ENCODE measurements around the gene DPP7.

Gene DPP7

GRCh38 chr9:137086531-137087408 lies 27.8 kb downstream of the DPP7 start, which contains the start of gene MAN1B1:
Gene MAN1B1 (plus strand): TSS chr9:137086985. CDS start chr9:137087000, 15 bp downstream.
- TF ChIP-seq CTCF (IDR thresholded peaks at IDR 0.05; ENCODE audit: low read depth, low read length), result no peak
- peak; percentile 99 for DNase-seq (ENCODE audit: low read depth, low spot score)
- peak within 1 kb of the TSS; percentile 82 for H3K4me3 ChIP-seq (ENCODE audit: low read depth, low read length)
- in situ Hi-C loops (cut with HindIII; ENCODE audit: low sequenced_read_pairs), result no loop called here

- in situ Hi-C loops (cut with HindIII; ENCODE audit: low sequenced_read_pairs), result no loop called here
- peak overlapping the region; percentile 82 for H3K4me3 ChIP-seq (ENCODE audit: low read depth, low read length)
- DNase-seq (ENCODE audit: low read depth, low spot score), result peak; percentile 28
- TF ChIP-seq CTCF (IDR thresholded peaks at IDR 0.05; ENCODE audit: low read depth, low read length), result no peak
Measured at GRCh38 chr9:137085920-137086530, 28.5 kb downstream of the DPP7 start.

DNA sequence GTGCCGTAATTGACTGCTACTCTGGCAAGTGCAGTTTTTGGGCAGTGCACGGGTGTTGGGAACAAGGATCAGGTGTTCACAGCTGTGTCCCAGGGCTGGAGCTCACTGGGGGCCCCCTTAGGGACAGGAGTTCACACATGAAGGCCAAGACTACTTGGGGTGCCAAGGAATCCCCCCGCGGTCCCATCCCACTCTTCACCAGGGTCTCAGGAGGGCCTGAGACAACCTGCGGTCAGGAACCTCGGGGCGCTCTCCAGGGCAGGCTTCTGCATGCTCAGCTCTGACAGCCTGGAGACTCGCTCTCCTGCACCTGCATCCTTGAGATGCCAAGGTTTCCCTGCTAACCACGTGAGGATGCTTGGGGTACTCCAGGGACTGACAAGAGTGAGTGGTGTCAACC lies 30.0 kb downstream of the DPP7 start:
- in situ Hi-C loops (cut with HindIII; ENCODE audit: low sequenced_read_pairs), result no loop called here
- DNase-seq (ENCODE audit: low read depth, low spot score), result no peak
- no peak overlapping the region for H3K4me3 ChIP-seq (ENCODE audit: low read depth, low read length)
- TF ChIP-seq CTCF (IDR thresholded peaks at IDR 0.05; ENCODE audit: low read depth, low read length), result no peak

GRCh38 chr9:137083394-137084004 lies 31.0 kb downstream of the DPP7 start:
- no peak overlapping the region for H3K4me3 ChIP-seq (ENCODE audit: low read depth, low read length)
- no peak for TF ChIP-seq CTCF (IDR thresholded peaks at IDR 0.05; ENCODE audit: low read depth, low read length)
- in situ Hi-C loops (cut with HindIII; ENCODE audit: low sequenced_read_pairs), result no loop called here
- peak; percentile 96 for DNase-seq (ENCODE audit: low read depth, low spot score)

GRCh38 chr9:137082925-137083290 lies 31.6 kb downstream of the DPP7 start:
- no peak overlapping the region for H3K4me3 ChIP-seq (ENCODE audit: low read depth, low read length)
- no peak for DNase-seq (ENCODE audit: low read depth, low spot score)
- TF ChIP-seq CTCF (IDR thresholded peaks at IDR 0.05; ENCODE audit: low read depth, low read length), result no peak
- in situ Hi-C loops (cut with HindIII; ENCODE audit: low sequenced_read_pairs), result no loop called here

- H3K4me3 ChIP-seq (ENCODE audit: low read depth, low read length), result no peak overlapping the region
- no peak for TF ChIP-seq CTCF (IDR thresholded peaks at IDR 0.05; ENCODE audit: low read depth, low read length)
- in situ Hi-C loops (cut with HindIII; ENCODE audit: low sequenced_read_pairs), result no loop called here
- no peak for DNase-seq (ENCODE audit: low read depth, low spot score)
Measured at GRCh38 chr9:137082222-137082924, 32.2 kb downstream of the DPP7 start.
